Fibroblast of villous mesenchyme (primary cell): ENCODE measurements around the gene MEI4. TPM values are rescaled to one million over a fixed set of nuclear protein-coding genes. Genes with fewer than 3 reads are reported as not detected.
"Not testable (repeated sequence)": the region's sequence is repeated elsewhere in the genome, so short reads cannot be mapped to it uniquely, and the experiment has no call there.

Source experiments
- DNase-seq: peaks from one replicate; pipeline ENCODE4 v3.0.0-alpha.2; 2010; ENCODE audit warnings: low read depth
- H3K4me3 ChIP-seq: 2 replicates; pipeline ENCODE4 v1.5.1; 2011; ENCODE audit warnings: low read depth, mild to moderate bottlenecking, low read length
- CTCF ChIP-seq: IDR thresholded peaks from 2 replicates; pipeline ENCODE4 v1.5.1; 2012; ENCODE audit warnings: low read depth, mild to moderate bottlenecking, low read length; ENCODE audit not compliant: insufficient read depth
- total RNA-seq: library from RNA; depleted of rRNA; stranded (reverse); fragments of >200 nt; gene quantifications from 2 replicates; pipeline ENCODE4 v1.2.3, GENCODE V29; 2012

MEI4 gene
- total RNA-seq, 1 donor: not detected

- no peak for DNase-seq
- no peak for TF ChIP-seq CTCF
- H3K4me3 ChIP-seq: no peak overlapping the region
Observed at GRCh38 chr6:77669913-77670312, 17.1 kb downstream of the MEI4 start.

- no peak for TF ChIP-seq CTCF
- H3K4me3 ChIP-seq: no peak overlapping the region
- DNase-seq: no peak
Observed at GRCh38 chr6:77674211-77674610, 21.4 kb downstream of the MEI4 start.

GRCh38 chr6:77678048-77678447 is 25.2 kb downstream of the MEI4 start:
- DNase-seq: peak; percentile 5
- no peak overlapping the region for H3K4me3 ChIP-seq
- no peak for TF ChIP-seq CTCF

GRCh38 chr6:77683515-77683914 is 30.7 kb downstream of the MEI4 start:
- DNase-seq: no peak
- TF ChIP-seq CTCF: no peak
- no peak overlapping the region for H3K4me3 ChIP-seq

GRCh38 chr6:77686931-77687330 is 34.1 kb downstream of the MEI4 start:
- no peak for DNase-seq
- no peak overlapping the region for H3K4me3 ChIP-seq
- TF ChIP-seq CTCF: no peak

- no peak overlapping the region for H3K4me3 ChIP-seq
- no peak for TF ChIP-seq CTCF
Observed at GRCh38 chr6:77688649-77689048, 35.8 kb downstream of the MEI4 start.

GRCh38 chr6:77700095-77700494 is 47.3 kb downstream of the MEI4 start:
- H3K4me3 ChIP-seq, DNase-seq: not testable (repeated sequence)

More at GRCh38 chr6:77688649-77689048, 35.8 kb downstream of the MEI4 start:
- DNase-seq: no peak
